Activated CD4-positive, alpha-beta T cell treated with anti-CD3 and anti-CD28 coated beads, Interleukin-2, amount 50 U/mL, for 1 hour (primary cell): ENCODE data around the gene P2RX7.
A peak's percentile ranks its signal among the peaks of the same experiment; 100 is the strongest.

Experiments used
- DNase-seq: peaks from one replicate; pipeline ENCODE4 v3.0.0-alpha.2; 2020

The P2RX7 gene

GRCh38 chr12:121111684-121112083 is 21.0 kb upstream of the P2RX7 start:
- no peak for DNase-seq

DNA sequence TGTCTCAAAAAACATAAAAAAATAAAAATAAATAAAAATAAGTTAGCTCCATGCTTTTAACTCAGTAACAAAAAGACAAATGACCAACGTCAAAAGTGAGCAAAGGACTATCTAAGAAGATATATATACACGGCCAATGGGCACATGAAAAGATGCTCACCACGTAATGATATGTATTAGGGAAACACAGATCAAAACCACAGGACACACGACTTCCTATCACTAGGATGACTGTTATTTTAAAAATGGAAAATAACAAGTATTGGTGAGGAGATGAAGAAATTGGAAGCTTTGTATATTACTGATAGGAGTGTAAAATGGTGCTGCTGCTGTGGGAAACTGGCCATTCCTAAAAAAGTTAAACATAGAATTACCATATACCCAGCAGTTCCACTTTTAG is 20.2 kb upstream of the P2RX7 start:
- DNase-seq = no peak

- DNase-seq = no peak
These were observed 19.6 kb upstream of the P2RX7 start for GRCh38 chr12:121113057-121113456.

DNA sequence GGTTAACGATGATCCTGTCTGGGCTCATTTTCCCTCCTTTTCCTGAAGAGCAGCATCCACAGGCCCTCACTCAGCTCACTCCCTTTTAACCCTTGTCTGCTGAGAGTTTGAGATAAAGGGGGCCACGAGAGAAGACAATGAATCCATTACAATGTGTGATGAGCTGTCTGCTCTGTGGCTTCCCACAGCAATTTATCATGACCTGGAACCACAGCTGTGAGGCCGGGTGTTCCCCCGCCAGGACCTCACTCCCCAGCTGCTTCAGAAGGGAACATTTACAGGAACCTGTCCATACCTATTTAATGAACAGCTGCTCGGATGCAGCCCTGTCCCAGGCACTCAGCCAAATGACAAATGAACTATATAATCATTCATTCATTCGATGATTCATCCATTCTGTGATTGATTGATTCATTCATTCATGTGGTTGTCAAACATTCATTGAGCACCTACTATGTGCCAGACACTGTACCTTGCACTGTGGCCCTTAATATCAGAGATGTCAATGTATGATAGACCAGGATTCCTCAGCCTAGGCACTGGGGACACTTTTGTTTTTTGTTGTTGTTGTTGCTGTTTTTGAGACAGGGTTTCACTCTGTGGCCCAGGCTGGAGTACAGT is 18.5 kb upstream of the P2RX7 start:
- no peak for DNase-seq

DNA sequence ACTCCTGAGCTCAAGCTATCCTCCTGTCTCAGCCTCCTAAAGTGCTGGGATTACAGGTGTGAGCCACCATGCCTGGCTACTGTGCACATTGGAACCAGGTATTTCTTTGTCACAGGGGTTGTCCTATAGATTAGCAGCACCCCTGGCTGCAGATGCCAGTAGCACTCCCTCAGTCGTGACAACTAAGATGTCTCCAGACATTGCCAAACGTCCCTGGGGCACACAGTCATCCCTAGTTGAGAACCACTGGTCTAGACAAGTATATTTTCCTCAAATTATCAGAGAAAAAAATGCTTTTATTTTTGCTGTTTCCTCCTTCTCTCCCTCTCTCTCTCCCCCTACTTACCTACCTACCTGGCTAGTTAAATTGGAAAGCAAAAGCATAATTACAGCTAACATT is 17.9 kb upstream of the P2RX7 start:
- DNase-seq = no peak

GRCh38 chr12:121115530-121115929 is 17.1 kb upstream of the P2RX7 start:
- DNase-seq = no peak

DNA sequence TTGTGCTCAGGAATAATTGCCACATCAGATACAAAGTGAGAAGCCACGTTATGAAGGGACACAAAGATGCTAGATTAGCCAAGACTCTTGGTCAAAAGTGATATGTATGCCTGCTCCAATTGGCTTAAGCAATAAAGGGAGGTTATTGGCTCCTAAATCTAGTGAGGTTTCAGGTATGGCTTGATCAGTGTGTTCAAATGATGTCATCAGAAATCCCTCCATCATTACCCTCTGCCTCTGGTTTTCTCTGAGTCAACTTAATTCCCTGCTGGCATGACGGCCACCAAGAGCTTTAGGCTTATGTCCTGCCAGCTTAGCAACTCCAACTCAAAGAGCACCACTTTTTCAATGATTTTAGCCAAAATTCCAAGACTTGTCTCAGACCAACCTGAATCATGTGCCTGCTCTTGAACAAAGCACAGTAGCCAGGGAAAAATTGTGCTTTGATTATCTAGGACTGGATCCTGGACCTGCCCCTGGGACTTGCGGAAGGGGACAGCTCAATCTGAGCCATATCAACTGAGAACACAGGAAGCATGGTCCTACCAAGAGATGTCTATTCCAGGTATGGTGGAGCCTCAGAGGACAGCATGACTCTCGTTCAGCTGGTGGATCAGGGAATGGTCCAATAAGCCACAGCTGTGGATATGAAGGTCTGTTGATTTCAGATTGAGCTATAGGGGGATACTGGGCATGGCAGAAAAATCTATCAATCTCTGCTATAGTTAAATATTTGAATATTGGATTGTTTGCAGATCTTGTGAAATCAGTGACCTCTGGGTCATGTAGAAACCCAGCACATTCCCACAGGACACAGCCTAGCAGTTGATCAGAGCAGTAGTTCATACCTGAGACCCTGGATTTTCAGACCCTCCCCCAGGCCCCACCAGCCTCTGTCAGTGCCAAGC is 16.1 kb upstream of the P2RX7 start:
- DNase-seq = no peak

DNA sequence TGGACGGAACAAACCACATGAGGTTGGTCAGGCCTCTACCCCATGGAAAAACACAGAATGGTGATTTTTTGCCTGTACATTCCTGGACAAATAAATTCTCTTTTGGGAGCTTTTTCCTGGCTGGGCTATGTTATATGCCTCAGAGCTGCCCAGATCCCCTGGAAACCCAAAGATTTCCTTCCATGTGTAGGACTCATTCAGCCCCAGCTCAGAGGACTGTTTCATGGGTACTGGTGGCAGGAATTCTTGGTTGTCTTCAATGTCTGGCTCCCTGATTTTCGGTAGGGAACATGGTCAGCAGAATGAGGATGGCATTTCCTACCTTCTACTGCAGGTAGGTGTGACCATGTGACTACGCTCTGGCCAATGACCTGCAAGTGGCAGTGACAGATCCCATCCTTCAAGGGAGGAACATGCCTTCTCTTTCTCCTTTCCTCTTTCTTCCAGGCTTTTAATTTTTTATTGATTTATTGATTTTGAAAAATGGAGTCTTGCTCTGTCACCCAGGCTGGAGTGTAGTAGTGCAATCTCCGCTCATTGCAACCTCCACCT is 15.4 kb upstream of the P2RX7 start:
- DNase-seq = no peak

DNA sequence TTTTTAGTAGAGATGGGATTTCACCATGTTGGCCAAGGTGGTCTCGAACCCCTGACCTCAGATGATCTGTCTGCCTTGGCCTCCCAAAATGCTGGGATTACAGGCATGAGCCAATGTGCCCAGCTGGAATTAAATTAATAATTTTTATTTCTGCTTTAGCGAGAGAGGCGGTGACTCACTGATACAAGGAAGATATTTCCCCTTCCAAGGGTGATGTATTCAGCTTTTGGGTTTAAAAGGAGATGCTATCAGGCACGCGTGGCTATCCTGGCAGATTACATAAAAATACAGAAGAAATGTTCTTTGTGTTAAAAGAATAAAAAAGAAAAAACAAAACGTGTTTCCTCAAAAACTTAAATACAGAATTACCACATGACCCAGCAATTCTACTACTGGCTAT is 12.4 kb upstream of the P2RX7 start:
- DNase-seq = no peak

DNA sequence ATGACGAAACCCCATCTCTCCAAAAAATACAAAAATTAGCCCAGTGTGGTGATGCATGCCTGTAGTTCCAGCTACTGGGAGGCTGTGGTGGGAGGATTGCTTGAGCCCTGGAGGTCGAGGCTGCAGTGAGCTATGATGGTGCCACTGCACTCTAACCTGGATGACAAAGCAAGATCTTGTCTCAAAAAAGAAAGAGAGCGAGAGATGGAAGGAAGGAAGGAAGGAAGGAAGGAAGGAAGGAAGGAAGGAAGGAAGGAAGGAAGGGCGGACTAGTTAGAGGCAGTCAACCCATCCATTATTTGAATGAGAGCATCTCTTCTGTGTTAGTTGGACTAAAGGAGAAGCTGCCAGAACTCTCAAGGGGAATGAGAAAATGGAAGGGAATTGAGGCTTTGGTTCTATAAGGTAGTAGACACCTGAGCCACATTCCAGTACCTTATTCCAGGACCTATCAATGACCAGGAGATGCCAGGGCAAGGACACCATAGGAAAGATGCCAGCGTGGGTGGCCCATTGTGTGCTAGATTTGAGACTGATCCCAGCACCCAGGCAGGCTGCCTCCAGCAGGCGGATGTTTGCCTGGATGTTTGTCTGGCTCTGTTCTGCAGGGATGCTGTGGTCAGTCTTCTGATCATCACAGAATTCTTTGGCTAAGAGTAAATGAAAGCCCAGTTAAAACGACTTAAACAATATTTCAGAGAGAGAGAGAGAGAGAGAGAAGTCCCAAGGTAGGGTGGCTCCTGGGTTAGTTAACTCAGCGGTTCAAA is 11.5 kb upstream of the P2RX7 start:
- DNase-seq = no peak

- no peak for DNase-seq
These were observed 10.9 kb upstream of the P2RX7 start for GRCh38 chr12:121121805-121122204.

DNA sequence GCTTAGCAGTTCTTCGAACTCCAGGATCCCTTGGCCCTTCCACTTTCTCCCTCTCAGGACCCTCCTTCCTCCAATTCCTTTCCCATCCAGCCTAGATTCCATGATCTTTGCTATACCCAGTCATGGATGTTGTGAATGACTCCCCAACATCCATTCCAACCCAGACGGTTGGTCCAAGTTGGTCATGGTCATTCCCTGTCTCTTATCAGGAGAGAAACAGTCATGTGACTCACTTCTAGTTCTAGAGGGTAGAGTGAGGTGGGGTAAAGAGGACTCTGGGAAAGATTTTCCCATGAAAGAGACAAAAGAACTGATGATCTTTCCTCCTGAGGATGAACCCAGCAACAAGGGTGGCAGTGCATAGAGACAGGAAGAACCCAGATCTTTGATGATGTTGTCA is 9.2 kb upstream of the P2RX7 start:
- no peak for DNase-seq

GRCh38 chr12:121124402-121125109 is 8.1 kb upstream of the P2RX7 start:
- DNase-seq = no peak

- no peak for DNase-seq
These were observed 5.2 kb upstream of the P2RX7 start for GRCh38 chr12:121127501-121127900.

DNA sequence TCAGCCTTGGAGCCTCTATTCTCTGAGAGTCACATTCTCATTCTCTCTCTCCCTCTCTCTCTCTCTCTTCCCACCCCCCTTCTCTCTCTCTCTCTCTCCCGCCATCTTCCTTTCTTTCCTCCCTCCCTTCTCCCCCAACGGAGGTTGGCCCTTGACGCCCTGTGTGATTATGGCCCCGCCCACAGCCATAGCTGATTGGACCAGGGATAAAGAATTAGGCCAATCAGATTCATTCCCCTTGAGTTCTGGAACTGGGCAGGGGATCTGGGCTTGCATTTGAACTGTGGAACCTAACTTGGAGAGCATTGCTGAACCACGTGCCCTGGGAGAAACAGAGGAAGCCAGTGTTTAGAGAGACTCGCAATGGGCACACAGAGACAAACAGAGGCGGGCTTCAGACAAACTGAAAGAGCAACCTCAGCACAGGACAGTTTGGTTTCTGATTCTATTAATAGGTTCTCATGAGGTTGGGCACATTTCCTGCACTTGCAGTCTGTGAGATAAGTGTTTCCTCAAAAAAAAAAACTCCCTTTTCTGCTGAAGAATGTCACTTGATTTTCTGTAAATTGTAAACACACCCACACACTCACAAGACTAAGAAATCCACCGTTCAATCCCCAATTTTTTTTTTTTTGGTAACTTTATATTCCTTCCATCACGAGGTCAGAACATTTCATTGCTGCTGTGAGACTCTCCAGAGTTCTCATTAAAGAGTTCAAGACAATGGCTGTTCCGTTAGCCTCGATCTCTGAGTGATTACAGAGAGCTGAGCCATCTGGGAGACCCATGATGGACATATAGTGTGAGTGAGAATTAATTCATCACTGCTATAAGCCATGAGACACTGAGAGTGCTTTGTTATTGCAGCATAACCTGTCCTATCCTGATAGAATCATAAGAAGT is 3.5 kb upstream of the P2RX7 start:
- peak; percentile 76 for DNase-seq

GRCh38 chr12:121129811-121130147 is 2.9 kb upstream of the P2RX7 start:
- DNase-seq = no peak

- no peak for DNase-seq
These were observed 1.8 kb upstream of the P2RX7 start for GRCh38 chr12:121130866-121131373.

GRCh38 chr12:121131941-121132341 is 735 bp upstream of the P2RX7 start:
- no peak for DNase-seq

DNA sequence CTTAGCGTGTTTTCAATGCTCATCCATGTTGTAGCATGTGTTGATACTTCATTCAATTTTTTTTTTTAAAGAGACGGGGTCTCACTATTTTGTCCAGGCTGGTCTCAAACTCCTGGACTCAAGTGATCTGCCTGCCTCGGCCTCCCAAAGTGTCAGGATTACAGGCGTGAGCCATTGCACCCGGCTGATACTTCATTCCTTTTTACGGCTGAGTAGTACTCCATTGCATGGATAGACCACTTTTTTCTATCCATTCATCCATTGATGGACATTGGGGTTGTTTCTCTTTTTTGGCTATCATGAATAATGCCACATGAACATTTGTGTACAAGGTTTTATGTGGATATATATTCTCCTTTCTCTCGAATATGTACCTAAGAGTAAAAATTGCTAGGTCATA is 1.2 kb downstream of the P2RX7 start:
- DNase-seq = no peak

DNA sequence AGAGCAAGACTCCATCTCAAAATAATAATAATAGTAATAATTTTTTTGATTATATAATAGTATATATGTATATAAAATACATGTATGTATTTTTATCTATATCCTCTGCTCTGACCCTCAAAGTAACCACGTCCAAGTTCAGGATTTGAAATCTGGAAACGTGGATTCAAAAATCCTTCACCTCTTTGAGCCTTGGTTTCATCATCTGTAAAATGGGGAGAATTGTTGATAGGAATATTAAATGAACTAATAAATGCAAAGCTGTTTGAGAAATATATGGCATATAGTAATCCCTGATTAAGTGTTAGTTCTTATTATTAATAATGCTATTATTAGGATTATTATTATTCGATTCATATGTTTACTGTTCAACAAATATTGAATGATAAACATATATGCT is 2.6 kb downstream of the P2RX7 start:
- DNase-seq = no peak

GRCh38 chr12:121137512-121137911 is 4.8 kb downstream of the P2RX7 start:
- no peak for DNase-seq

- DNase-seq = no peak
These were observed 5.6 kb downstream of the P2RX7 start for GRCh38 chr12:121138284-121138683.
